ENCODE data around the gene TUG1.

DNA sequence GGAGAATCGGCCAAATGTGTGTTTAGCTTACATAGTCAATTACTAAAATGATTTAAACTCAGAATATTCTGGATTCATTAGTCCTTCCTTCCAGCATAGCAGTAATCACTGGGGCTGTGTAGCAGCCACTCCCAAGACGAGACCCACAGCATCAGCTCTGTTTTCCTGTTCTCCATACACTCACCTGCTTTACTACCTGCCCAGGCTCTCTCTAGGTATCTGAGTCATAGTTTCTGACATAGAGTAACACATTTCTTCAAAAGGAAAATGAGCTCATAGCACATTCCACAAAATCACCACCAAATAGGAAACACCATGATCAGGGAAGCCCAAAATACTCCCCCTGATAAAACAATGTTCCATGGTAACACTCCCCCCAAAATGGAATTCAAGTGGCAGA lies 23.4 kb upstream of the TUG1 start:
- TF ChIP-seq, protein P1, sequence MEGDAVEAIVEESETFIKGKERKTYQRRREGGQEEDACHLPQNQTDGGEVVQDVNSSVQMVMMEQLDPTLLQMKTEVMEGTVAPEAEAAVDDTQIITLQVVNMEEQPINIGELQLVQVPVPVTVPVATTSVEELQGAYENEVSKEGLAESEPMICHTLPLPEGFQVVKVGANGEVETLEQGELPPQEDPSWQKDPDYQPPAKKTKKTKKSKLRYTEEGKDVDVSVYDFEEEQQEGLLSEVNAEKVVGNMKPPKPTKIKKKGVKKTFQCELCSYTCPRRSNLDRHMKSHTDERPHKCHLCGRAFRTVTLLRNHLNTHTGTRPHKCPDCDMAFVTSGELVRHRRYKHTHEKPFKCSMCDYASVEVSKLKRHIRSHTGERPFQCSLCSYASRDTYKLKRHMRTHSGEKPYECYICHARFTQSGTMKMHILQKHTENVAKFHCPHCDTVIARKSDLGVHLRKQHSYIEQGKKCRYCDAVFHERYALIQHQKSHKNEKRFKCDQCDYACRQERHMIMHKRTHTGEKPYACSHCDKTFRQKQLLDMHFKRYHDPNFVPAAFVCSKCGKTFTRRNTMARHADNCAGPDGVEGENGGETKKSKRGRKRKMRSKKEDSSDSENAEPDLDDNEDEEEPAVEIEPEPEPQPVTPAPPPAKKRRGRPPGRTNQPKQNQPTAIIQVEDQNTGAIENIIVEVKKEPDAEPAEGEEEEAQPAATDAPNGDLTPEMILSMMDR (IDR thresholded peaks at IDR 0.05 in 4 of 5, conservative IDR thresholded peaks at IDR 0.05 in 1 of 5), result no peak
- no peak for TF ChIP-seq POLR2A (IDR thresholded peaks at IDR 0.05)

Data from gastrocnemius medialis (tissue), 4 donors.